Measurements from ENCODE around the gene CRACR2B.

The CRACR2B gene

GRCh38 chr11:813072-813455 lies 14.7 kb upstream of the CRACR2B start:
- CTCF ChIA-PET = no interaction called here
- no peak for DNase-seq (ENCODE audit: extremely low spot score)
- TF ChIP-seq SP1 (IDR thresholded peaks at IDR 0.05) (no peak), ELF4 (IDR thresholded peaks at IDR 0.05) (no peak), ZNF384 (IDR thresholded peaks at IDR 0.05) (no peak), FOXA1 (IDR thresholded peaks at IDR 0.05) (no peak), FOXK2 (IDR thresholded peaks at IDR 0.05) (no peak), L3MBTL2 (conservative IDR thresholded peaks at IDR 0.05) (no peak), TARDBP (IDR thresholded peaks at IDR 0.05) (no peak), PKNOX1 (IDR thresholded peaks at IDR 0.05) (no peak), HDGF (IDR thresholded peaks at IDR 0.05; ENCODE audit: borderline replicate concordance) (no peak), CTBP1 (IDR thresholded peaks at IDR 0.05; ENCODE audit: borderline replicate concordance) (no peak)
- POLR2A ChIA-PET = interaction anchor here (1.0 kb wide), 2 partner anchors 18 to 30 kb away, joined by 3 read pairs; partner anchors contain the start of gene TSPAN4

GRCh38 chr11:813456-814096 lies 14.1 kb upstream of the CRACR2B start:
- CTCF ChIA-PET = no interaction called here
- POLR2A ChIA-PET = interaction anchor here (1.0 kb wide), 1 partner anchor 30 kb away, joined by 3 read pairs; the partner anchor contains the start of gene TSPAN4
- no peak for TF ChIP-seq HDGF (IDR thresholded peaks at IDR 0.05; ENCODE audit: borderline replicate concordance)
- no peak for TF ChIP-seq ZNF384 (IDR thresholded peaks at IDR 0.05)
- TF ChIP-seq FOXA1 (IDR thresholded peaks at IDR 0.05) = no peak
- TF ChIP-seq L3MBTL2 (conservative IDR thresholded peaks at IDR 0.05) = no peak
- TF ChIP-seq TARDBP (IDR thresholded peaks at IDR 0.05) = no peak
- TF ChIP-seq NFRKB (IDR thresholded peaks at IDR 0.05) = no peak
- TF ChIP-seq SP1 (IDR thresholded peaks at IDR 0.05) = no peak
- TF ChIP-seq FOXM1 (IDR thresholded peaks at IDR 0.05; ENCODE audit: borderline replicate concordance) = no peak
- no peak for TF ChIP-seq LEF1 (IDR thresholded peaks at IDR 0.05; ENCODE audit: borderline replicate concordance)
- TF ChIP-seq CTBP1 (IDR thresholded peaks at IDR 0.05; ENCODE audit: borderline replicate concordance) = no peak
- no peak for TF ChIP-seq BHLHE40 (IDR thresholded peaks at IDR 0.05; ENCODE audit: borderline replicate concordance)
- DNase-seq (ENCODE audit: extremely low spot score) = no peak

GRCh38 chr11:815675-816432 lies 11.9 kb upstream of the CRACR2B start:
- POLR2A ChIA-PET = interaction anchor here (1.4 to 5.3 kb wide), 2 partner anchors 7 to 27 kb away, joined by 5 to 39 read pairs; partner anchors contain the start of genes POLR2L, RPLP2 and TSPAN4
- no peak for TF ChIP-seq LEF1 (IDR thresholded peaks at IDR 0.05; ENCODE audit: borderline replicate concordance)
- no peak for TF ChIP-seq ELF4 (IDR thresholded peaks at IDR 0.05)
- no peak for TF ChIP-seq SP1 (IDR thresholded peaks at IDR 0.05)
- no peak for TF ChIP-seq NFRKB (IDR thresholded peaks at IDR 0.05)
- TF ChIP-seq SUZ12 (IDR thresholded peaks at IDR 0.05) = no peak
- TF ChIP-seq FOXK2 (IDR thresholded peaks at IDR 0.05) = no peak
- TF ChIP-seq ARNT (IDR thresholded peaks at IDR 0.05) = no peak
- TF ChIP-seq L3MBTL2 (conservative IDR thresholded peaks at IDR 0.05) = no peak
- TF ChIP-seq TARDBP (IDR thresholded peaks at IDR 0.05) = no peak
- TF ChIP-seq CTBP1 (IDR thresholded peaks at IDR 0.05; ENCODE audit: borderline replicate concordance) = no peak
- no peak for TF ChIP-seq HDGF (IDR thresholded peaks at IDR 0.05; ENCODE audit: borderline replicate concordance)
- CTCF ChIA-PET = no interaction called here
- no peak for DNase-seq (ENCODE audit: extremely low spot score)

GRCh38 chr11:816433-816779 lies 11.3 kb upstream of the CRACR2B start:
- no peak for DNase-seq (ENCODE audit: extremely low spot score)
- TF ChIP-seq SUZ12 (IDR thresholded peaks at IDR 0.05) (no peak), NFRKB (IDR thresholded peaks at IDR 0.05) (no peak), SP1 (IDR thresholded peaks at IDR 0.05) (no peak), ZNF384 (IDR thresholded peaks at IDR 0.05) (no peak), LEF1 (IDR thresholded peaks at IDR 0.05; ENCODE audit: borderline replicate concordance) (no peak), L3MBTL2 (conservative IDR thresholded peaks at IDR 0.05) (no peak), FOXK2 (IDR thresholded peaks at IDR 0.05) (no peak), ELF4 (IDR thresholded peaks at IDR 0.05) (no peak), ARNT (IDR thresholded peaks at IDR 0.05) (no peak), TARDBP (IDR thresholded peaks at IDR 0.05) (no peak), FOXM1 (IDR thresholded peaks at IDR 0.05; ENCODE audit: borderline replicate concordance) (no peak), HDGF (IDR thresholded peaks at IDR 0.05; ENCODE audit: borderline replicate concordance) (no peak), FOXA1 (IDR thresholded peaks at IDR 0.05) (no peak), PKNOX1 (IDR thresholded peaks at IDR 0.05) (no peak), CTBP1 (IDR thresholded peaks at IDR 0.05; ENCODE audit: borderline replicate concordance) (no peak), BHLHE40 (IDR thresholded peaks at IDR 0.05; ENCODE audit: borderline replicate concordance) (no peak)
- ChIA-PET CTCF (no interaction called here), POLR2A (interaction anchor here (1.4 to 5.3 kb wide), 2 partner anchors 7 to 27 kb away, joined by 5 to 39 read pairs; partner anchors contain the start of genes POLR2L, RPLP2 and TSPAN4)

- no peak for DNase-seq (ENCODE audit: extremely low spot score)
- TF ChIP-seq SP1 (IDR thresholded peaks at IDR 0.05) = no peak
- TF ChIP-seq CTBP1 (IDR thresholded peaks at IDR 0.05; ENCODE audit: borderline replicate concordance) = no peak
- TF ChIP-seq ELF4 (IDR thresholded peaks at IDR 0.05) = no peak
- no peak for TF ChIP-seq PKNOX1 (IDR thresholded peaks at IDR 0.05)
- no peak for TF ChIP-seq LEF1 (IDR thresholded peaks at IDR 0.05; ENCODE audit: borderline replicate concordance)
- no peak for TF ChIP-seq FOXK2 (IDR thresholded peaks at IDR 0.05)
- no peak for TF ChIP-seq SUZ12 (IDR thresholded peaks at IDR 0.05)
- CTCF ChIA-PET = interaction anchor here (0.6 to 1.3 kb wide), 3 partner anchors 25 to 315 kb away, joined by 3 read pairs; partner anchors contain the start of gene TSPAN4
- POLR2A ChIA-PET = interaction anchor here (0.6 to 5.3 kb wide), 15 partner anchors 10 to 243 kb away, joined by 3 to 40 read pairs (median 4); partner anchors contain the start of genes CD151, CRACR2B, GATD1 and RPLP2
Observed at GRCh38 chr11:818396-819128, 9.2 kb upstream of the CRACR2B start, which contains the start of gene PNPLA2. PNPLA2 (plus strand) TSS chr11:818914; CDS start chr11:819719, 805 bp downstream.

All from HEK293T (cell line).